ENCODE results near the gene OSBPL9. TPM values are rescaled to one million over a fixed set of nuclear protein-coding genes. Genes with fewer than 3 reads are reported as not detected.

OSBPL9 gene
- total and polyA plus RNA-seq, 2 experiments from 2014 or later: 82.7 to 102 TPM

DNA sequence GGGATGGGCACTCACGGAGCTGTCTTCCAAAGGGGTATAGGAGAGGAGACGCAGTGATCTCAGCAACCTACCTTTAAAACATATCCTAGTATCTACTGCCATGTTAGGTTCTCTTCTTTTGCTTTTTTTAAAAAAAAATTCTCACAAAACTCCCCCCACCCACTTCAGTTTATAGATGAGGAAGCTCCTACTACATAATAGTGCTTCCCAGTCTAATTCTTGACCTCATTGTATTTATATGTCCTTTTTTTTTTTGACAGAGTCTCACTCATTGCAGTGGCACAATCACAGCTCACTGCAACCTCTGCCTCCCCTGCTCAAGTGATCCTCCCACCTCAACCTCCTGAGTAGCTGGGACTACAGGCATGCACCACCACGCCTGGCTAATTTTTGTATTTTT is 99.9 kb downstream of the OSBPL9 start:
- Histone ChIP-seq H2AFZ (no peak overlapping the region), H3K27me3 (ENCODE audit: insufficient read depth) (no peaks in the 10 kb centered on the region), H3K9me2 (ENCODE audit: insufficient read depth) (no peaks in the 10 kb centered on the region), H4K20me1 (replicated peaks; ENCODE audit: insufficient read depth) (no peaks in the 10 kb centered on the region), H3K27ac (ENCODE audit: low read depth) (no peak overlapping the region), H3K36me3 (ENCODE audit: insufficient read depth) (no peaks in the 10 kb centered on the region), H3K79me2 (replicated peaks; ENCODE audit: insufficient read depth) (no peaks in the 10 kb centered on the region), H3K4me1 (ENCODE audit: insufficient read depth) (no peaks in the 10 kb centered on the region), H3K4me3 (no peak overlapping the region), H3F3A (replicated peaks; ENCODE audit: low read depth) (no peaks in the 10 kb centered on the region), H3K4me2 (no peak overlapping the region)
- TF ChIP-seq, protein P1, sequence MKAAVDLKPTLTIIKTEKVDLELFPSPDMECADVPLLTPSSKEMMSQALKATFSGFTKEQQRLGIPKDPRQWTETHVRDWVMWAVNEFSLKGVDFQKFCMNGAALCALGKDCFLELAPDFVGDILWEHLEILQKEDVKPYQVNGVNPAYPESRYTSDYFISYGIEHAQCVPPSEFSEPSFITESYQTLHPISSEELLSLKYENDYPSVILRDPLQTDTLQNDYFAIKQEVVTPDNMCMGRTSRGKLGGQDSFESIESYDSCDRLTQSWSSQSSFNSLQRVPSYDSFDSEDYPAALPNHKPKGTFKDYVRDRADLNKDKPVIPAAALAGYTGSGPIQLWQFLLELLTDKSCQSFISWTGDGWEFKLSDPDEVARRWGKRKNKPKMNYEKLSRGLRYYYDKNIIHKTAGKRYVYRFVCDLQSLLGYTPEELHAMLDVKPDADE (IDR thresholded peaks at IDR 0.05): no peak
- no peak for TF ChIP-seq ZNF331 (CRISPR knock-in tag; IDR thresholded peaks at IDR 0.05; ENCODE audit: low read depth)
- TF ChIP-seq, protein P2, sequence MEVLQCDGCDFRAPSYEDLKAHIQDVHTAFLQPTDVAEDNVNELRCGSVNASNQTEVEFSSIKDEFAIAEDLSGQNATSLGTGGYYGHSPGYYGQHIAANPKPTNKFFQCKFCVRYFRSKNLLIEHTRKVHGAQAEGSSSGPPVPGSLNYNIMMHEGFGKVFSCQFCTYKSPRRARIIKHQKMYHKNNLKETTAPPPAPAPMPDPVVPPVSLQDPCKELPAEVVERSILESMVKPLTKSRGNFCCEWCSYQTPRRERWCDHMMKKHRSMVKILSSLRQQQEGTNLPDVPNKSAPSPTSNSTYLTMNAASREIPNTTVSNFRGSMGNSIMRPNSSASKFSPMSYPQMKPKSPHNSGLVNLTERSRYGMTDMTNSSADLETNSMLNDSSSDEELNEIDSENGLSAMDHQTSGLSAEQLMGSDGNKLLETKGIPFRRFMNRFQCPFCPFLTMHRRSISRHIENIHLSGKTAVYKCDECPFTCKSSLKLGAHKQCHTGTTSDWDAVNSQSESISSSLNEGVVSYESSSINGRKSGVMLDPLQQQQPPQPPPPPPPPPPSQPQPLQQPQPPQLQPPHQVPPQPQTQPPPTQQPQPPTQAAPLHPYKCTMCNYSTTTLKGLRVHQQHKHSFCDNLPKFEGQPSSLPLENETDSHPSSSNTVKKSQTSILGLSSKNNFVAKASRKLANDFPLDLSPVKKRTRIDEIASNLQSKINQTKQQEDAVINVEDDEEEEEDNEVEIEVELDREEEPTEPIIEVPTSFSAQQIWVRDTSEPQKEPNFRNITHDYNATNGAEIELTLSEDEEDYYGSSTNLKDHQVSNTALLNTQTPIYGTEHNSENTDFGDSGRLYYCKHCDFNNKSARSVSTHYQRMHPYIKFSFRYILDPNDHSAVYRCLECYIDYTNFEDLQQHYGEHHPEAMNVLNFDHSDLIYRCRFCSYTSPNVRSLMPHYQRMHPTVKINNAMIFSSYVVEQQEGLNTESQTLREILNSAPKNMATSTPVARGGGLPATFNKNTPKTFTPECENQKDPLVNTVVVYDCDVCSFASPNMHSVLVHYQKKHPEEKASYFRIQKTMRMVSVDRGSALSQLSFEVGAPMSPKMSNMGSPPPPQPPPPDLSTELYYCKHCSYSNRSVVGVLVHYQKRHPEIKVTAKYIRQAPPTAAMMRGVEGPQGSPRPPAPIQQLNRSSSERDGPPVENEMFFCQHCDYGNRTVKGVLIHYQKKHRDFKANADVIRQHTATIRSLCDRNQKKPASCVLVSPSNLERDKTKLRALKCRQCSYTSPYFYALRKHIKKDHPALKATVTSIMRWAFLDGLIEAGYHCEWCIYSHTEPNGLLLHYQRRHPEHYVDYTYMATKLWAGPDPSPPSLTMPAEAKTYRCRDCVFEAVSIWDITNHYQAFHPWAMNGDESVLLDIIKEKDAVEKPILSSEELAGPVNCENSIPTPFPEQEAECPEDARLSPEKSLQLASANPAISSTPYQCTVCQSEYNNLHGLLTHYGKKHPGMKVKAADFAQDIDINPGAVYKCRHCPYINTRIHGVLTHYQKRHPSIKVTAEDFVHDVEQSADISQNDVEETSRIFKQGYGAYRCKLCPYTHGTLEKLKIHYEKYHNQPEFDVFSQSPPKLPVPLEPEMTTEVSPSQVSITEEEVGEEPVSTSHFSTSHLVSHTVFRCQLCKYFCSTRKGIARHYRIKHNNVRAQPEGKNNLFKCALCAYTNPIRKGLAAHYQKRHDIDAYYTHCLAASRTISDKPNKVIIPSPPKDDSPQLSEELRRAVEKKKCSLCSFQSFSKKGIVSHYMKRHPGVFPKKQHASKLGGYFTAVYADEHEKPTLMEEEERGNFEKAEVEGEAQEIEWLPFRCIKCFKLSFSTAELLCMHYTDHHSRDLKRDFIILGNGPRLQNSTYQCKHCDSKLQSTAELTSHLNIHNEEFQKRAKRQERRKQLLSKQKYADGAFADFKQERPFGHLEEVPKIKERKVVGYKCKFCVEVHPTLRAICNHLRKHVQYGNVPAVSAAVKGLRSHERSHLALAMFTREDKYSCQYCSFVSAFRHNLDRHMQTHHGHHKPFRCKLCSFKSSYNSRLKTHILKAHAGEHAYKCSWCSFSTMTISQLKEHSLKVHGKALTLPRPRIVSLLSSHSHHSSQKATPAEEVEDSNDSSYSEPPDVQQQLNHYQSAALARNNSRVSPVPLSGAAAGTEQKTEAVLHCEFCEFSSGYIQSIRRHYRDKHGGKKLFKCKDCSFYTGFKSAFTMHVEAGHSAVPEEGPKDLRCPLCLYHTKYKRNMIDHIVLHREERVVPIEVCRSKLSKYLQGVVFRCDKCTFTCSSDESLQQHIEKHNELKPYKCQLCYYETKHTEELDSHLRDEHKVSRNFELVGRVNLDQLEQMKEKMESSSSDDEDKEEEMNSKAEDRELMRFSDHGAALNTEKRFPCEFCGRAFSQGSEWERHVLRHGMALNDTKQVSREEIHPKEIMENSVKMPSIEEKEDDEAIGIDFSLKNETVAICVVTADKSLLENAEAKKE (CRISPR knock-in tag; IDR thresholded peaks at IDR 0.05): no peak
- TF ChIP-seq ZNF114 (CRISPR knock-in tag; IDR thresholded peaks at IDR 0.05): no peak
- no peak for TF ChIP-seq STAT1 (IDR thresholded peaks at IDR 0.05; ENCODE audit: unreplicated experiment)
- TF ChIP-seq POLR2AphosphoS5 (IDR thresholded peaks at IDR 0.05; ENCODE audit: low read depth): no peak
- no peak for TF ChIP-seq JUNB (IDR thresholded peaks at IDR 0.05; ENCODE audit: unreplicated experiment)
- TF ChIP-seq, protein P3, sequence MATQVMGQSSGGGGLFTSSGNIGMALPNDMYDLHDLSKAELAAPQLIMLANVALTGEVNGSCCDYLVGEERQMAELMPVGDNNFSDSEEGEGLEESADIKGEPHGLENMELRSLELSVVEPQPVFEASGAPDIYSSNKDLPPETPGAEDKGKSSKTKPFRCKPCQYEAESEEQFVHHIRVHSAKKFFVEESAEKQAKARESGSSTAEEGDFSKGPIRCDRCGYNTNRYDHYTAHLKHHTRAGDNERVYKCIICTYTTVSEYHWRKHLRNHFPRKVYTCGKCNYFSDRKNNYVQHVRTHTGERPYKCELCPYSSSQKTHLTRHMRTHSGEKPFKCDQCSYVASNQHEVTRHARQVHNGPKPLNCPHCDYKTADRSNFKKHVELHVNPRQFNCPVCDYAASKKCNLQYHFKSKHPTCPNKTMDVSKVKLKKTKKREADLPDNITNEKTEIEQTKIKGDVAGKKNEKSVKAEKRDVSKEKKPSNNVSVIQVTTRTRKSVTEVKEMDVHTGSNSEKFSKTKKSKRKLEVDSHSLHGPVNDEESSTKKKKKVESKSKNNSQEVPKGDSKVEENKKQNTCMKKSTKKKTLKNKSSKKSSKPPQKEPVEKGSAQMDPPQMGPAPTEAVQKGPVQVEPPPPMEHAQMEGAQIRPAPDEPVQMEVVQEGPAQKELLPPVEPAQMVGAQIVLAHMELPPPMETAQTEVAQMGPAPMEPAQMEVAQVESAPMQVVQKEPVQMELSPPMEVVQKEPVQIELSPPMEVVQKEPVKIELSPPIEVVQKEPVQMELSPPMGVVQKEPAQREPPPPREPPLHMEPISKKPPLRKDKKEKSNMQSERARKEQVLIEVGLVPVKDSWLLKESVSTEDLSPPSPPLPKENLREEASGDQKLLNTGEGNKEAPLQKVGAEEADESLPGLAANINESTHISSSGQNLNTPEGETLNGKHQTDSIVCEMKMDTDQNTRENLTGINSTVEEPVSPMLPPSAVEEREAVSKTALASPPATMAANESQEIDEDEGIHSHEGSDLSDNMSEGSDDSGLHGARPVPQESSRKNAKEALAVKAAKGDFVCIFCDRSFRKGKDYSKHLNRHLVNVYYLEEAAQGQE (IDR thresholded peaks at IDR 0.05; ENCODE audit: unreplicated experiment): no peak
- TF ChIP-seq, protein P4, sequence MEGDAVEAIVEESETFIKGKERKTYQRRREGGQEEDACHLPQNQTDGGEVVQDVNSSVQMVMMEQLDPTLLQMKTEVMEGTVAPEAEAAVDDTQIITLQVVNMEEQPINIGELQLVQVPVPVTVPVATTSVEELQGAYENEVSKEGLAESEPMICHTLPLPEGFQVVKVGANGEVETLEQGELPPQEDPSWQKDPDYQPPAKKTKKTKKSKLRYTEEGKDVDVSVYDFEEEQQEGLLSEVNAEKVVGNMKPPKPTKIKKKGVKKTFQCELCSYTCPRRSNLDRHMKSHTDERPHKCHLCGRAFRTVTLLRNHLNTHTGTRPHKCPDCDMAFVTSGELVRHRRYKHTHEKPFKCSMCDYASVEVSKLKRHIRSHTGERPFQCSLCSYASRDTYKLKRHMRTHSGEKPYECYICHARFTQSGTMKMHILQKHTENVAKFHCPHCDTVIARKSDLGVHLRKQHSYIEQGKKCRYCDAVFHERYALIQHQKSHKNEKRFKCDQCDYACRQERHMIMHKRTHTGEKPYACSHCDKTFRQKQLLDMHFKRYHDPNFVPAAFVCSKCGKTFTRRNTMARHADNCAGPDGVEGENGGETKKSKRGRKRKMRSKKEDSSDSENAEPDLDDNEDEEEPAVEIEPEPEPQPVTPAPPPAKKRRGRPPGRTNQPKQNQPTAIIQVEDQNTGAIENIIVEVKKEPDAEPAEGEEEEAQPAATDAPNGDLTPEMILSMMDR (conservative IDR thresholded peaks at IDR 0.05; ENCODE audit: low read depth in 2 of 2): no peak
- no peak for TF ChIP-seq EZH2 (IDR thresholded peaks at IDR 0.05; ENCODE audit: low read depth, unreplicated experiment)
- Mint-ChIP-seq H3K9me3 (peaks cover 8% of the 10 kb centered on the region), H3K36me3 (ENCODE audit: low read depth) (peaks cover 6% of the 10 kb centered on the region; the same call in 2 of the 3 replicates), H3K27ac (no peak overlapping the region), H3K4me3 (no peak overlapping the region), H3K27me3 (ENCODE audit: insufficient read depth, low read depth, poor library complexity) (peaks cover 1% of the 10 kb centered on the region), H3K4me1 (peaks cover 5% of the 10 kb centered on the region; the same call in 2 of the 3 replicates)
- ATAC-seq (no peak), DNase-seq (ENCODE audit: low spot score) (no peak)
